WTC11 (cell line): ENCODE measurements around the gene UHRF1.

Experiments
- ARID4B ChIP-seq: sonication (generic); formaldehyde crosslinking; IDR thresholded peaks from 2 replicates; pipeline ENCODE4 v1.8.0; 2023; ENCODE audit warnings: missing genetic modification reagents, mild to moderate bottlenecking, borderline replicate concordance
- TP53 ChIP-seq: sonication (generic); formaldehyde crosslinking; IDR thresholded peaks from 2 replicates; pipeline ENCODE4 v1.8.1; 2023; ENCODE audit warnings: mild to moderate bottlenecking, missing genetic modification reagents

DNA sequence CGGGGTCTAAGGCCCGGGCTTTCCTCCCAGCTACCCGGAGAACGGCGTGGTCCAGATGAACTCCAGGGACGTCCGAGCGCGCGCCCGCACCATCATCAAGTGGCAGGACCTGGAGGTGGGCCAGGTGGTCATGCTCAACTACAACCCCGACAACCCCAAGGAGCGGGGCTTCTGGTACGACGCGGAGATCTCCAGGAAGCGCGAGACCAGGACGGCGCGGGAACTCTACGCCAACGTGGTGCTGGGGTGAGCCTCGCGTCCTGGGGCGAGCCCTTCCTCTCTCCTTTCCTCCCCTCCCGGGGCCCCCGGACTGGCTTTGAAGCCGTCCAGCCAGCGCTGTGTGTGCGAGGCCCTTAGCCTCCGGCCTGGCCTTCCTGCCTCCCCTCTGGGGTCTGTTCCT is 23.4 kb downstream of the UHRF1 start:
- TF ChIP-seq ARID4B (CRISPR knock-in tag), result no peak
- no peak for TF ChIP-seq TP53
